Measurements from ENCODE around the gene CFAP20DC.
A peak's percentile ranks its signal among the peaks of the same experiment; 100 is the strongest.
"Not testable (repeated sequence)": the region's sequence is repeated elsewhere in the genome, so short reads cannot be mapped to it uniquely, and the experiment has no call there.

The CFAP20DC gene

GRCh38 chr3:58962816-58963215 lies 87.0 kb downstream of the CFAP20DC start:
- DNase-seq (ENCODE audit: low spot score): no peak

- DNase-seq (ENCODE audit: low spot score): no peak
Measured at GRCh38 chr3:58962040-58962651, 87.7 kb downstream of the CFAP20DC start.

DNA sequence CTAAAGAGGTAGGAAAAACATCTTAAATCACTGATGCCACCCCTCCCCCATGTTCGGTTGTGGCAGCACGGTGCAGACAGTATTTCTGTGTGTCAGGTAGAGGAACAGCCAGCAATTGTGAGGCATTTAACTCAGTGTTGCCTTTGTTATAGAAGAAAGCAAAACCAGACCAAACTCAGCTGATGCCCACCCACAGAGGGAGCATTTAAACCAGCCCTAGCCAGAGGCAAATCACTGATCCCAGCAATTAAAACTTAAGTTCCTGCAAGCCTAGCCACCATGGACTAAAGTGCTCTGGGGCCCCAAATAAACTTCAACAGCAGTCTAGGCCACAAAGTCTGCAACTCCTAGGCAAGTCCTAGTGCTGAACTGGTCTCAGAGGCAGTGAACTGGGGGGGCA lies 94.5 kb downstream of the CFAP20DC start:
- DNase-seq (ENCODE audit: low spot score): no peak

- DNase-seq (ENCODE audit: low spot score): no peak
Measured at GRCh38 chr3:58953288-58953687, 96.5 kb downstream of the CFAP20DC start.

DNA sequence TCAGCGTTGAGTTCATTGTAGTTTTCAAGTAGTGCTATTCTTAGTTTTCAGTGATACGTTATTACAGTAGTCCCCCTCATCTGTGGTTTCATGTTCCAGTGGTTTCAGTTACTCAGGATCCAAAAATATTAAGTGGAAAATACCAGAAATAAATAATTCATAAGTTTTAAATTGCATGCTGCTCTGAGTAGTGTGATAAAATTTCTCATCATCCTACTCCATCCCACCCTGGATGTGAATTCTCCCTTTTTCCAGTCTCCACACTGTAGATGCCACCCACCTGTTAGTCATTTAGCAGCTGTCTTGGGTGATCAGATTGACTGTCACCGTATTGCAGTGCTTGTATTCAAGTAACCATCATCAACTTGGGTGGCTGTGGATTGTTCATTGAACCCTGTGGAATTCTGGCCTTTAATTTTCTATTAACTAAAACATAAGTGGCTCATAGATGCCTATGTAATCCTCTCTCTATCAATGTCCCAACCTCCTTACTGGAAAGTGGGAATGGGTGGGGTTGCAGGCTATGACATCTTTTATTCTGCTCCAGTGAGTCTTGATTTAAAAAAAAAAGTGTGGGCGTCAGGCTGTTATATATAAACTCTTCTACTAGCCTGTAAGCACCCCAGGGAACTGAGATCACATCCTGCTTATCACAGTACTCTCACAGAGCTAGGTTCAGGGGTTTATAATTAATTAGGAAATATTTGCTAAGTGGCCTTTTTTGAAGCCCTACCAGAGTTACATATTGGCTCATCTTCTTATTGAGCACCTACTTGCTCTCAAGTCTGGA lies 97.5 kb downstream of the CFAP20DC start:
- no peak for DNase-seq (ENCODE audit: low spot score)

- DNase-seq (ENCODE audit: low spot score): no peak
Measured at GRCh38 chr3:58948018-58948417, 101.8 kb downstream of the CFAP20DC start.

GRCh38 chr3:58946875-58947274 lies 103.0 kb downstream of the CFAP20DC start:
- peak; percentile 17 for DNase-seq (ENCODE audit: low spot score)

- DNase-seq (ENCODE audit: low spot score): no peak
Measured at GRCh38 chr3:58938057-58938456, 111.8 kb downstream of the CFAP20DC start.

GRCh38 chr3:58924578-58924977 lies 125.2 kb downstream of the CFAP20DC start:
- DNase-seq (ENCODE audit: low spot score): no peak

DNA sequence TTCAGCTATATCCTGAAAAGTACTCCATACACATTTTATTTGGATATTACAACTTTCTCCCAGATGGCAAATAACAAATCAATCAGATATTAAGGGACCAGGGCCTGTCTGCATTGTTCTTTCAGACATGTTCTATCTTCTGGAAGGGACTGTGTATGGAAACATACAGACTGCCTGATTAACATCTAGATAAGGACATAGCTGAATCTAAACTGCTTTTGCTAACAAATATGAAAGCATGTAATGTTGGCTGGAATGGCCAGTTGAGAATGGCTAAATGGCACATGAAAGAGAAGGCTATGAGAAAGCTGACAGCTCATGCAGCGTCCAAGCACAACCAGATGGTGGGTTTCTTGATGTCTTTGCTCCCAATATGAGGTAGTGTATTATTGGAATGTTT lies 149.4 kb downstream of the CFAP20DC start:
- DNase-seq (ENCODE audit: low spot score): no peak

- DNase-seq (ENCODE audit: low spot score): no peak
Measured at GRCh38 chr3:58899953-58900298, 149.9 kb downstream of the CFAP20DC start.

DNA sequence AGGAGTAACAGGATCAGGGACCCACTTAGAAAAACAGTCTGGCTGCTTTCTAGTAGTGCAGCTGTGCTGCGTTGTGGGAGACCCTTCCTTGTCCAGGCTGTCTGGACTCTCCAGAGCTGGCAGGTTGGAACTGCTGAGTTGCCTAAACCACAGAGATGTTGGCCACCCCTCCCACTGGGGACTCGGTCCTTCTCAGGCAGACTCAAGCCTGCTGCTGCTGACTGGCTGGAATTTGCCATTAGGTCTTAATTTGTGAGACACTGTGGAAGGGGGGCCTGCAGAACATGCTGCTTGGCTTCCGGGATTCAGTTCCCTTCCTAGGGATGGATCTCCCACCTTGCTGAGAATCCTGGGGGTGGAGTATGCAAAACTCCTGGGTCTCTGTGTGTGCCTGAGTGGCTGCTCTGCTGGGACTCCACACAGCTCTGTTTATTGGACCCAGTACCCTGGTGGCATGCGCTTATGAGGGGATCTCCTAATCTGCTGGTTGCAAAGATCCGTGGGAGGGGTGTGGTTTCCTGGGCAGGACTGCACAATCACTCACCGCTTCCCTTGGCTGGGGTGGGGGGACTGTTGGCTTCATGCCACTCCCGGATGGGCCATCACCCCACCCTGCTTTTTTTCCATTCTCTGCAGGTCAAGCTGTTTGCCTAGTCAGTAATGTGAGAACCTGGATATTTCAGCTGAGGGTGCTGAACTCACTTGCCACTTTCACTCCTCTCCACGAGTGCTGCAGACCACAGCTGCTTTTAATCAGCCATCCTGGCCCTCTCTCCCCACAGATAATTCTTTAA lies 150.5 kb downstream of the CFAP20DC start:
- DNase-seq (ENCODE audit: low spot score): no peak

GRCh38 chr3:58898513-58898912 lies 151.3 kb downstream of the CFAP20DC start:
- DNase-seq (ENCODE audit: low spot score): no peak

- no peak for DNase-seq (ENCODE audit: low spot score)
Measured at GRCh38 chr3:58897646-58898045, 152.2 kb downstream of the CFAP20DC start.

GRCh38 chr3:58895678-58896077 lies 154.1 kb downstream of the CFAP20DC start:
- not testable (repeated sequence) for DNase-seq (ENCODE audit: low spot score)

GRCh38 chr3:58892526-58892925 lies 157.3 kb downstream of the CFAP20DC start:
- not testable (repeated sequence) for DNase-seq (ENCODE audit: low spot score)

DNA sequence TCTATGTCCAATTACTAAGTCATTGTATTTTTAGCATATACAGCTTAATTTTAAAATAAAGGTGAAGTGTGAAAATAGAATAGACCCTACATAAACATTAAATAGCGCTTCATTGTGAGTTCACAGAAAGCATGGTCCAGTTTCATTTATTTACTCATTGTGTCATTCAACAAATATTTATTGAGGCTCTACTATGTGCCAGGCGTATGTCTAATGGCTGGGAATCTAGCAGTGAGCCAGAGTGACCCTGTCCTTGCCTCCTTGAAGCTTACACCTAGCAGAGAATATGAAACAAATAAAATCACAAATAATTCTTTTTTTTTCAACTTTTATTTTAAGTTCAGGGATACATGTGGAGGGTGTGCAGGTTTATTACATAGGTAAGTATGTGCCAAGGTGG lies 161.7 kb downstream of the CFAP20DC start:
- DNase-seq (ENCODE audit: low spot score): no peak

- DNase-seq (ENCODE audit: low spot score): no peak
Measured at GRCh38 chr3:58884453-58884852, 165.4 kb downstream of the CFAP20DC start.

GRCh38 chr3:58880182-58880581 lies 169.6 kb downstream of the CFAP20DC start:
- DNase-seq (ENCODE audit: low spot score): no peak

GRCh38 chr3:58874795-58875194 lies 175.0 kb downstream of the CFAP20DC start:
- DNase-seq (ENCODE audit: low spot score): no peak

DNA sequence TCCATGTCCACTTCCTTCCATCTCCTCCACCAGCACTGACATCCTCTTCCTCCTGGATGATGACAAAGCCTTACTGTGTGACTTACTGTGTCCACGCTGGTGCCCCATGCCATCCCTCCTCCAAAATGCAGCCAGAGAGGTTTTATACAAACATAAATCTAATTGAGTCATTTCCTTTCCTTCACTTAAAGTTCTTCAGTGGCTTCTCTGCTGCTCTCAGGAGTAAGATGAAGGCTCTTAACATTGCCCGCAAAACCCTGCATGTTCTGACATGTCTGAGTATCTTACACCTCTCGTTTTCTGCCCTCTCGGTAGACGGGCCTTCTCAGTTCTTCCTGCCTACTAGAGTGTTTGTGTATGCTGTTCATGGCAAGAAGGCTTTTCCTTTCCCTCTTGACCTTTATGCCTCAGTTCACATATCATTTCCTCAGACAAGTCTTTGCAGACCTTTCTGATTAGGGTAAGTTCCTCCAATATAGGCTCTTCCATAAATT lies 175.5 kb downstream of the CFAP20DC start:
- no peak for DNase-seq (ENCODE audit: low spot score)

DNA sequence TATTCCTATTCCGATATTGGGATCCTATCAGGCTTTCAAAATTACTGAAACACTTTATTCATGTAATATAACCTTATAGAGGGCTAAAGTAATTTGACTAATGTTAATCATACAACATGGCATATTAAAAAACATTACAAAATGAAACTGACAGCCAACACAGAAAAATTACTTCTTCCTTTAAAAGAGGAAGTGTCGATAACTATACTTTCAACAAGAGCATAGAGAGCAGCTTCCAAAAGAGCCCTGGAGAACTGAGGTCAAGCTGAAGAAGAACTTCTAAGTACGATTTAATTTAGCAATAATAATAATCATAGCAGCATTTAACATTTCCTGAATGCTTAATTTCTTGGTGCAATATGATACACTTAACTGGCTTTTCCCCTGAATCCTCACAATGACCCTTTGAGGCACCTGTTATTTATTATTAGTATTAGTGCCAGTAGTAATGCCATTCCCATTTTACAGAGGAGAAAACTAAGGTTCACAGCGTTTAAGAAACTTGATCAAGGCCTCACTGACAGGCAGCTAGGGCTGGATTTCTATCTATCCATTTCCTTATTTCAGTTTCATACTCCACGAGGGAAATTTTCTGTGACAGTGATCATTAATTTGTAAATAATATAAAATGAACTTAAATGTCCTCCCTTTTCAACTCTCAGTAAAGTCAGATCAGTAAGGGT lies 181.6 kb downstream of the CFAP20DC start:
- no peak for DNase-seq (ENCODE audit: low spot score)

Measured in HuH-7 (cell line).